ENCODE data around the gene CHAT. TPM values are rescaled to one million over a fixed set of nuclear protein-coding genes. Genes with fewer than 3 reads are reported as not detected.

The CHAT gene
- total RNA-seq, 1 experiment from 2014 or later, result not detected

DNA sequence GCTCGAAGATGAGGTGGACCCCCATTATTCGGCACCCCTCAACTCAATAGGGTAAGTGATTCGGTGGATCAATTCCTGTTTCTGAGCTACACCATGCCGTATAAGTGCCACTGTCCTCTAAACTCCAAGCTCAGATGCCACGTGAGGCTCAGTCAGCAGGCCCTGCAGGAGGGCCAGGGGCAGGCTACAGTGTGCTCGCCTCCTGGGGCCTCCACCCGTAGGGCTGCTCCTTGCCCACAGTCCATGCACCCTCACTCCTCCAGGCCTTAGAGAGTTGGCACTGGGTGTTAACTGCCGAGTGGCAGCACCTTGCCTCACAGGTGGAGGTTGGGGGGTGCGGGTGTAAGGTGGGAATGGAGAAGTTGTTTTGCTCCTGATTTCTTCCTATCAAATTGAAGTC is 77.8 kb downstream of the CHAT start:
- H3K9ac ChIP-seq (ENCODE audit: low read length), result no peak overlapping the region
- H3K79me2 ChIP-seq (ENCODE audit: insufficient read depth, low read length), result no peaks in the 10 kb centered on the region
- H3K27me3 ChIP-seq (ENCODE audit: insufficient read depth, low read length), result peaks cover 36% of the 10 kb centered on the region; the same call in 1 of the 2 replicates
- no peaks in the 10 kb centered on the region for H3K9me2 ChIP-seq (ENCODE audit: insufficient read depth)
- H2AFZ ChIP-seq (ENCODE audit: low read depth, low read length, poor library complexity, severe bottlenecking), result no peak overlapping the region
- BruUV-seq (replicated peaks), result no TSS peak
- H4K20me1 ChIP-seq (ENCODE audit: insufficient read depth), result no peaks in the 10 kb centered on the region
- H3K4me2 ChIP-seq (ENCODE audit: low read length), result no peak overlapping the region
- ChIA-PET CTCF (no interaction called here), POLR2A (no interaction called here), RAD21 (ENCODE audit: low non-redundant PET in 1 of 2, low total read pairs in 2 of 2, uncharacterized antibody in 2 of 2, unreplicated experiment in 2 of 2) (no interaction called here)
- H3K4me3 ChIP-seq (replicated peaks in 1 of 2; ENCODE audit: low read depth in 1 of 2, low read length in 2 of 2), result no peak overlapping the region
- intact Hi-C loops (cut with micrococcal nuclease), result no loop called here
- TF ChIP-seq YY1 (IDR thresholded peaks at IDR 0.05; ENCODE audit: extremely low read depth, insufficient replicate concordance, low read depth, low read length), result no peak
- TF ChIP-seq ZBTB33 (IDR thresholded peaks at IDR 0.05; ENCODE audit: extremely low read depth, insufficient replicate concordance, low read length), result no peak
- no peak for TF ChIP-seq SRF (IDR thresholded peaks at IDR 0.05; ENCODE audit: low read depth)
- TF ChIP-seq REST (IDR thresholded peaks at IDR 0.05; ENCODE audit: low read depth), result no peak
- no peak for TF ChIP-seq ZFX (IDR thresholded peaks at IDR 0.05)
- TF ChIP-seq CBX3 (IDR thresholded peaks at IDR 0.05; ENCODE audit: low read depth), result no peak
- TF ChIP-seq POLR2AphosphoS5 (IDR thresholded peaks at IDR 0.05; ENCODE audit: low read depth, low read length), result no peak
- TF ChIP-seq EGR1 (IDR thresholded peaks at IDR 0.05; ENCODE audit: low read depth), result no peak
- TF ChIP-seq RAD21 (IDR thresholded peaks at IDR 0.05; ENCODE audit: low read depth), result no peak
- no peak for TF ChIP-seq POLR2A (IDR thresholded peaks at IDR 0.05; ENCODE audit: borderline replicate concordance, extremely low read depth, insufficient read depth, insufficient read length)
- no peak for TF ChIP-seq EZH2phosphoT487 (IDR thresholded peaks at IDR 0.05; ENCODE audit: borderline replicate concordance)
- no peak for TF ChIP-seq TCF7L2 (IDR thresholded peaks at IDR 0.05; ENCODE audit: borderline replicate concordance, extremely low read depth, insufficient read depth, insufficient read length)
- TF ChIP-seq MAX (IDR thresholded peaks at IDR 0.05), result no peak
- TF ChIP-seq EZH2 (IDR thresholded peaks at IDR 0.05), result no peak
- TF ChIP-seq JUND (IDR thresholded peaks at IDR 0.05), result no peak
- TF ChIP-seq CEBPB (IDR thresholded peaks at IDR 0.05; ENCODE audit: low read depth), result no peak
- TF ChIP-seq SP1 (IDR thresholded peaks at IDR 0.05; ENCODE audit: low read depth), result no peak
- TF ChIP-seq ATF3 (IDR thresholded peaks at IDR 0.05), result no peak
- no peaks in the 10 kb centered on the region for H3K36me3 ChIP-seq (ENCODE audit: control insufficient read depth in 1 of 2, insufficient read depth in 2 of 2, low read length in 2 of 2)
- no peak for DNase-seq (ENCODE audit: low read depth, low spot score)
- H3K4me1 ChIP-seq (ENCODE audit: control insufficient read depth in 1 of 2, insufficient read depth in 2 of 2, low read length in 2 of 2), result no peaks in the 10 kb centered on the region
- no peak overlapping the region for H3K27ac ChIP-seq (ENCODE audit: low read depth, low read length)
- H3K9me3 ChIP-seq (ENCODE audit: control insufficient read depth in 1 of 2, insufficient read depth in 1 of 2, low read depth in 1 of 2, low read length in 2 of 2), result no peaks in the 10 kb centered on the region
- no peak for ATAC-seq

Data from HCT116 (cell line).